ENCODE data around the gene CNOT10.
"Not testable (repeated sequence)": the region's sequence is repeated elsewhere in the genome, so short reads cannot be mapped to it uniquely, and the experiment has no call there.

CNOT10 gene

DNA sequence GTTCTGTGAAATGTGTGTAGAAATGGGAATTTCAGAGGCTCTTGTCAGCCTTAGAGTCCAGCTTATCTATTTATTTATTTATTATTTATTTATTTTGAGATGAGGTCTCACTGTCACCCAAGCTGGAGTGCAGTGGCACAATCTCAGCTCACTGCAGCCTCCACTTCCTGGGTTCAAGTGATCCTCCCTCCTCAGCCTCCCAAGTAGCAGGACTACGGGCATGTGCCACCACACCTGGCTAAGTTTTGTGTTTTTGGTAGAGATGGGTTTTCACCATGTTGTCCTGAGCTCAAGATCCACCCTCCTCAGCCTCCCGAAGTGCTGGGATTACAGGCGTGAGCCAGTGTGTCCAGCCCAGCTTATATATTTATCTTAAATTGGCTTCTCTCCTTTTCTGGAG, 11.5 kb downstream of the CNOT10 start:
- DNase-seq (ENCODE audit: low read depth) = no peak

DNA sequence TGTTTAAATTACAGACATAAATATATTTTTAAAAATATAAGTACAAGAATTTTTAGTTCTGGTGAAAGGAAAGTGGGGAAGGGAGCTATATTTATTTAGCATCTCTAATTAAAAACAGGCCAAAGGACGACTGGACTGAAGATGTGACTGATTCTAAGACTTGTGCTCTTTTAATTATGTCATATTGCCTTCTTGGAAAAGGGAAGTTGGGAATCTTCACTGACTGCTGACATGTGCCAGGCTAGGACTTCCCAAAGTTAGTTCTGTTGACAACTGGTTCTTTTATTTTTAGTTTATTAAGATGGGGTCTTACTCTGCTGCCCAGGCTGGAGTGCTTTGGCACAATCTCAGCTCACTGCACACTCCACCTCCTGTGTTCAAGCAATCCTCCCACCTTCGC, 13.5 kb downstream of the CNOT10 start:
- DNase-seq (ENCODE audit: low read depth) = no peak

DNA sequence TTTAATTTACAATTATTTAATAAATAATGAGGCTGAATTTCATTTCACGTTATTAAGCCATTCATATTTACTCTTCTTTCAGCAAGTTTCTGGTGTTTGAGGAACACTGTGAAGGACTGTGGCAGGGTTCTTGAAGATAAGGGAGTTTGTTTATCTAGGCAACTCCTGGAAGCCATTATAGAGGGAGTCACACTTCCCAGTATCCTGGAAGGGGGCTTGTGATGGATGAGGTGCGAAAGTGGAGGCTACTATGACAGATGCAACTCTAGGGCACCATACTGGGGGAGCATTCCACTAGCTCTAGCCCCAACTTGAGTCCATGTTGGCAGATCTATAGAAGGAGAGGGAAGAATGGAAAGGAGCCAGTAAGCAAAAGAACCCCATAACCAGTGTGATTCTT, 14.4 kb downstream of the CNOT10 start:
- no peak for DNase-seq (ENCODE audit: low read depth)

DNA sequence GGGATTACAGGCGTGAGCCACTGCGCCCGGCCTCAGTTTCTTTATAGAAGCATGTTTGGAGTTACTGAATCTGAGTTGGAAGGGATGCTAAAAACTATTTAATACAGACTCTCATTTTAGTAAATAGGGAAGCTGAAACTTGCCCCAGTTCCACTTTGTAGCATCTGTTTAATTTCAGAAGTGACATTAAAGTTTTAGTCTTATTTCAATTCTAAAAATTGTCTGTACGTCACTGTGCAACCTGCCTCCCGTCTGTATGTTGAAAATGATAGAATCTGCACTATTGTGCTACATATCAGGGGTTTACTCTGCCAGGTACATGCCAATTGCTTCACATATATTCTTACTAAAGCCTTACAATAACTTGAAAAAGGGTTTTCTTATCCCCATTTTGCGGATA, 15.3 kb downstream of the CNOT10 start:
- DNase-seq (ENCODE audit: low read depth) = no peak

DNA sequence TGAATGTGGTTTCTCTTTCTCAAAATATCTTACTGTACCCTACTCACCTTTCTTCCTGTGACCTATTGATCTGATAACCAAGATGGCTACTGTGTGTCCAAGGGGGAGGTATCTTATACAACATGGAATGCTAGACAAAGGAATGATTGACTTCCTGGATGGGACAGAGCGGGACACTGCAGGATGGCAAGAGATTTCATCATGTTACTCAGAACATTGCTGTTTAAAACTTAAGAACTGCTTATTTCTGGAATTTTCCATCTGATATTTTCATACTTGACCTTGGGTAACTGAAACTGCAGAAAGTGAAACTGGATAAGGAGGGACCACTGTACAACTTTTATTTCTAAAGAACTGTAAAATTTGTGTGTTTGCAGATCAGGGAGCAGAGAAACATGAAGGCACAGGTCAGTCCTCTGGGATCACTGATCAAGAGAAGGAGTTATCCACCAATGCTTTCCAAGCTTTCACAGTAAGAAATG, 18.5 kb downstream of the CNOT10 start:
- no peak for DNase-seq (ENCODE audit: low read depth)

DNA sequence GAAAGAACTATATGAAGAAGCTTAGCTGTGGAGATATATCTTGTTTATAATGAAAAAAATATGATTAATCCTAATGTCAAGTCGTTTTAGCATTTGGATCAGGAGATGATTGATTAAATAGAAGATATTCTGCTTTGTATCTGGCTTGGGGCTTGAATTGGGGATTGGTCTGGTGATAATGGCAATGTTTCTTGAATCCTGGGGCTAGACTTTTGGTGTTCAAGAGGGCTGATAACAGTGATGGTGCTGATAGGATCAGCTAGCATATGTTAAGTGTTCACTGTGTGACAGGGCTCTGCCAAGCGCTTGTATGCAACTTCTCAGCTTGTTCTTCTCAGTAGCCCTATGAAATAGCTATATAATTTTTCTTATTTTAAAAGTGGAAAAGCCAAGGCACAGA, 20.2 kb downstream of the CNOT10 start:
- DNase-seq (ENCODE audit: low read depth) = no peak

DNA sequence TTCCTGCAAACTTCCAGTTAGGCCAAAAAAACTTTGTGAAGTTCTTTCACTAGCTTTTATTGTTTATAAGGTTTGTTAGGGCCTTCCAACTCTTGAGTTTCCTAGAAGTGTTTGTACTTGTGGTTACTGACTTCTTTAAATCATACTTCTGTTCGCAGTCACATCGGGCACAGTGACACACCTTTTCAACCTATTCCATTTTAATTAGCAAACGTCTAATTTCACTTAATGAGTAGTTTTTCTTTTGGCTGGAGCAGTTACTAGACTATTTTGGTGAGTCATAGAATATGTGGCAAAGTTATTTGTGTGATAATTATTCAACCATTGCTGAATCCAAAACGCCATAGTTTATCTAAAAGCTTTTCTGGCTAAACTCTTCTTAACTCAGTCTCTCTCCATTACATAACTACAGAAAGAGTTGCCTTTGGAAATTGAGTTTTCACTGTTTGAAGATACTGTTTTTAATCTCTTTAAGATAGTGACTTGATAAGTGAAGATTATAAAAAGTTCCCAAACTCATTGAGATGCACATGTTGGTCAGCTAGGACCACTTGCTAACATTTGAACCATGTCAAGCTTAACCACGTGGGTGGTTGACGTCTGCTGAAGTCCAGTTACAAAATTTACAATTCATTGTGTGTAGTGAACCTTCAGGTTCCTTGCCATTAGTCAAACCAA, 21.5 kb downstream of the CNOT10 start:
- no peak for DNase-seq (ENCODE audit: low read depth)

DNA sequence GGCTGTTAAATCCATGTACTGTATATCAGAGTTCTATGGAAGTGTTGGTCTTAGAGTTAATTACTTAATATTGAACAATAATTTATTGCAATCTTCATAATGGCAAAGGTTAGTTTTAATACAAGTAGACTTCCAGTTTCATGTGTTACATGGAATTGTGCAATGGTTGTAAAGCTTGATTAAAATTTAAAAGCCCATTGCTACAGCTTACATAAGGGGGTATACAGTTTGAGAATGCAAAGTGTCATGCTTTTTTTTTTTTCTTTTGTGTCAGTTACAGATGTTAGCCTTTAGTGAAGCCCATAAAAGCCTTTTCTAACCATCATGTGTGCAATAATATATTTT, 22.0 kb downstream of the CNOT10 start:
- DNase-seq (ENCODE audit: low read depth) = no peak

DNA sequence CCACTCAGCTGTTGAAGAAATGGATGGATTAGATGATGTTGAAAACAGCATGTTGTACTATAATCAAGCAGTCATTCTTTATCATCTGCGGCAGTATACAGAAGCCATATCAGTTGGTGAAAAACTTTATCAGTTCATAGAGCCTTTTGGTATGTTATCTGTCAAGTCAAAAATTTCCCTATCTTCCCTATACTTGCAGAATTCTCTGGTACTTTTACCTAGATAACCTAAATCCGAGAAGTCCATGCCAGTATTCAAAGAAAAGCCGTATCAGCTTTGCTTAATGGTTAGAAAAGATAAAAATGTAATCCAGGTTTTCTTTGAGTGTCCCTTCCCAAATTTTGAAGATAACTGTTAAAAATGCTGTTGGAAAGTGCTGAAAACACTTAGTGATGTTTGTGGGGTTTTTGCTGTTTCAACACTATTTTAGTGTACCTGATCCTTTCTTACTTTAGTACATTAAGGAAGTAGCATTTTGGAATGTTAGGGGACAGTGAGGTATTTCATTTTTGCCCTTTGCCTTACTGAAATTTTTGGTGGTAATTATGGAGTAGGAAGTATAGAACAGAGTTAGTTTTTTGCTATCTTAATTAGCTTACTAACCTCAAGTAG, 23.8 kb downstream of the CNOT10 start:
- DNase-seq (ENCODE audit: low read depth) = no peak

DNA sequence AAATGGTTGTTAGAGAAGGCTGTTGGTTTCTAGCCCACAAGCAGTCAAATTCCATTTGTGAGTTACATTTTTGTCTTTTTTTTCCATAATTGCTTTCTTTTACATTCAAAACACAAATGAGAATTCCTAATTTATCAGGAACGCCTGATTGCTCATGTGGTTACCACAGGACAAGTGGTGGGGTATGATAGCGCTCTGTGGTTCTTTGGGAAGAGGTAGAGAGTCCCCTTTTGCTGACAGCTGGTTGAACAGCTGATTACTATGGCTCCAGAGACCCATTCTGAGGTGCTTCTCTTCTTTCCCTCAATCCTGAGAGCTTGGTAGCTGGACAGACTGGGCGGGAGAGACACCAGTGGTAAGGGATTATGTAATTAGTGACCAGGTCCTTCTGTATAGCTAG, 24.4 kb downstream of the CNOT10 start:
- no peak for DNase-seq (ENCODE audit: low read depth)

DNA sequence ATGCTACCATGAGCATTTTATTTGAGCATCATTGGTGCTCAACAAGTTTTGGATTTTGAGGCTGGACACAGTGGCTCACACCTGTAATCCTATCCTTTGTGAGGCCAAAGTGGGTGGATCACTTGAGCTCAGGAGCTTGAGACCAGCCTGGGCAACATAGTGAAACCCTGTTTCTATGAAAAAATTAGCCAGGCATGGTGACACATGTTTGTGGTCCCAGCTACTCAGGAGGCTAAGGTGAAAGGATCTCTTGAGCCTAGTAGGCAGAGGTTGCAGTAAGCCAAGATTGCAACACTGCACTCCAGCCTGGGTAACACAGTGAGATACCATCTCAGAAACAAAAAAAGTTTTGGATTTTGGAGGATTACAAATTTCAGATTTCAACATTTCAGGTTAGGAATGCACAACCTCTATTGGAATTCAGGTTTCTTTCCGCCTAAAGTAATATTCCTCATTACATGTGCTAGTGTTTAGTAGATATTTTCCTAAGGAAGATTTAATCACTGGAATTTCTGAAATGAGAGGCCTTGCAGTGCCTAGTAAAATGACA, 27.6 kb downstream of the CNOT10 start:
- no peak for DNase-seq (ENCODE audit: low read depth)

DNA sequence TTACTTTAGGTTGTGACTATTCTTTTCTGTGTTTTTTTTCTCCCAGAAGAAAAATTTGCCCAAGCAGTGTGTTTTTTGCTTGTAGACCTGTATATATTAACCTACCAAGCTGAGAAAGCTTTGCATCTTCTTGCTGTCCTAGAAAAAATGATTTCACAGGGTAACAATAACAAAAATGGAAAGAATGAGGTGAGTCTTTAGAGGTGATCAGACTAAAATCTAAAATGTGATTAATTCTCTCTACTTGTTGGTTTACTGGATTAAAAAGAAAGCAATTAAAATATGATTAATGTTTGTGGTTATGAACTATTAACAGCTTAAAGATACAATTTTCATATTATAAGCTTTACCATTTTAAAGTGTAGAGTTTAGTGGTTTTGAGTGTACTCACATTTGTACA, 28.2 kb downstream of the CNOT10 start:
- no peak for DNase-seq (ENCODE audit: low read depth)

DNA sequence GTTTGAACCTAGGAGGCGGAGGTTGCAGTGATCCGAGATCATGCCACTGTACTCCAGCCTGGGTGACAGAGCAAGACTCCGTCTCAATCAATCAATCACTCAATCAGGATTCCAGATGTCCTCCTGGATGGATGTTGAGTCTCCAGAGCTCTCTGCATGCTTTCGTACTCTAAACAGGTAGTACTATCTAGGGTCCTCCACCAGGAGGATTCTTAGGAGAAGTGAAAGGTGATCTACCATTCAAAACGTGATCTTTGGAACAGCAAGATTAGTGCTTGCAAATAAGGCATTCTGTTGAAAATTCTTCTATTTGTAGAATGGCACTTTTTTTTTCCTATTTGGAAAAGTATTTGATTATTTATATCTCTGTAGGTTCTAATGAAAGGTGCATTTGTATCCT, 34.3 kb downstream of the CNOT10 start:
- DNase-seq (ENCODE audit: low read depth) = no peak

DNA sequence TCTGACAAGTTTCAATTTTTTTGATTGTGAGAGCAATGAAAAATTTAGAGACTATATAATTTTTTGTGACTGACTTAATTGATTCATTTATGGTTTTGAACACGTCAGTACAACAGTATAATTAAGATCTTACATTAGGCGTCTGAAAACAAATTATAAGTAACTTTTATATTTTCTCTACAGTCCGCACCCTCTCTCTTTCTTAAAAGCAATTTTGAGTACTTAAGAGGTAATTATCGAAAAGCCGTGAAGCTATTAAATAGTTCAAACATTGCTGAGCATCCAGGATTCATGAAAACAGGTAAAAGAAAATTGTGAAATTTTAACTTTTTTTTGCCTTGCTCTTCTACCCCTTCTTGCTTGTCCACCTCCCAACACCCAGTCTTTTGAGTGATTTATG, 34.9 kb downstream of the CNOT10 start:
- DNase-seq (ENCODE audit: low read depth) = no peak

DNA sequence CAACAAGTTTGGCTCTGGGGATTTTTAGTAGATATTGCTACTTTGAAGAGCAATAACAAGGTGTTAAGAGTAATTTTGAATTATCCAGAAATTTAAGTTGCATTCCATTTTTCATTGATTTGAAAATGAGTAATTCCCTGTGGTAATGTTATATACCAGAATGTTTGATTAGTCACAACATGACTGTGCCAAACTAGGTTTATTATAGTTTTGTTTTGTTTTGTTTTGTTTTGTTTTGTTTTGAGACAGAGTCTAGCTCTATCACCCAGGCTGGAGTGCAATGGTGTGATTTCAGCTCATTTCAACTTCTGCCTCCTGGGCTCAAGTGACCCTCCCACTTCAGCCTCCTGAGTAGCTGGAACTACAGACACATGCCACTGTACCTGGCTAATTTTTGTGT, 40.7 kb downstream of the CNOT10 start:
- no peak for DNase-seq (ENCODE audit: low read depth)

DNA sequence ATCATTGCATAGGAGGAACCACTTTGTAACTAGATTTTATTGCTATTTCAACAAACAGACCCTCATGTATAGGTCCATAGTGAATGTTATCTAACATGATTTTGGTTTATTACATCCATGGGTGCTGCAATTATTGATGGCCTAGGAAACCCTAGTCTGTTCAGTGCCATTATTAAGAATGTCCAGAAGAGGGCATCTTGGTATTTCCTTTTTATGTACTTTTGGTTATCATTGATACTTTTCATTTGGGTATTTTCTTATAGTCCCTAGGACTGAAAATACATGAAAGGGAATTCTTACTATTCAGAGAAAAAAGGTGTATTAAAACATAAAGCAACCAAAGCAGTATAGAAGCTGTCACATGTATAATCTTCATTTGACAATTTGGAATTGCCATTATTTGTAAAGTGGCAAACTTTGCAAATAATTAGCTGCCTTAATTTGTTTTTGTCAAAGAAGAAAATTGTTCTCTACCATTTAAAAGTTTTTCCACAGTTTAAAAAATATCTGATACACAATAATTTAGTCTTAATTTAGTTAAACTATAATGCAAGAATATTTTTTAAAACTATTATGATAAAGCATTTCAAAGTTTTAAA, 48.7 kb downstream of the CNOT10 start:
- no peak for DNase-seq (ENCODE audit: low read depth)

DNA sequence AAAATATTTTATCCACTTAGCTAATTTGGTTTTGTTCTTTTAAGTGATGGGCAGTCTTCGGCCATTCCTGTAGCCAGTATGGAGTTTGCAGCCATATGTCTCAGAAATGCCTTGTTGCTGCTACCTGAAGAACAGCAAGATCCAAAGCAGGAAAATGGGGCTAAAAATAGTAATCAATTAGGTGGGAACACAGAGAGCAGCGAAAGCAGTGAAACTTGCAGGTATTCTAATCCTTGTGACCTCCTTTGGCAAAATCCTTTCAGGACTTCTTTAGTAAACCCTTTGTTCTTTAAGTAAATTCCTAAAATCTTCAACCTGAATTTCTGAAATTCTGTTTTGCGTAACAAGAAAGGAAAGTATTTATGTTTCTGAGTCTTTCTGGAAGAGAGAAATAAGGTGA, 49.8 kb downstream of the CNOT10 start:
- DNase-seq (ENCODE audit: low read depth) = no peak

DNA sequence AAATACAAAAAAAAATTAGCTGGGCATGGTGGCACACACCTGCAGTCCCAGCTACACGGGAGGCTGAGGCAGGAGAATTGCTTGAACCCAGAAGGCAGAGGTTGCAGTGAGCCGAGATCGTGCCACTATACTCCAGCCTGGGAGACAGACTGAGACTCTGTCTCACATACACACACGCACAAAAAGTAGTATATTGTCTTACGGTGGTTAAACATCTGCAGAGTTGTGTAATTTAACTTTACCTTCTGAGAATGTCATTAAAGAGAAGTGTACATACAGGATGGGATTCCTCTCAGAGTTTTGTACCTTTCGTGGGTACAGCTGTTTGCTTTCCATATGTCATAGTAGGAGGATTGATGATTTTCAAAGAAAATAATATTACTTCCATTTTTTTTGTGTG, 58.5 kb downstream of the CNOT10 start:
- DNase-seq (ENCODE audit: low read depth) = not testable (repeated sequence)

DNA sequence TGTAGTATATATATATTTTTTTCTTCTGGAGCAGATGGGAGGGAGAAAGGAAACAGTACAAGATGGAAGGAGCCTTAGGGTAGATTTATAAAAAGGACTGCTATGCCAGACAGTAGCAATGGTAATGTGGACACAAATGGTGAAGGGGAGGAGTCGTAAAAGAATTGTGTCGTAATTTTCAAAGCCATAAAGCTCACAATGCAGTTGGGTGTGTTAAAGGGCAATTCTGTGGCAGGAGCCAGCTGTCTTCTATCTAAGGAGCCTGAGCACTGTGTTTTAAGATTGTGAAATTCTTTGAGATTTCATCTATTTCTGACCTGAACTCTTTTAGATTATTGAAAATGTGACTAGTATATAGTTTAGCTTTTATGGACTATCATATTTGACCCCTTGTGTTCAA, 58.9 kb downstream of the CNOT10 start:
- DNase-seq (ENCODE audit: low read depth) = no peak

DNA sequence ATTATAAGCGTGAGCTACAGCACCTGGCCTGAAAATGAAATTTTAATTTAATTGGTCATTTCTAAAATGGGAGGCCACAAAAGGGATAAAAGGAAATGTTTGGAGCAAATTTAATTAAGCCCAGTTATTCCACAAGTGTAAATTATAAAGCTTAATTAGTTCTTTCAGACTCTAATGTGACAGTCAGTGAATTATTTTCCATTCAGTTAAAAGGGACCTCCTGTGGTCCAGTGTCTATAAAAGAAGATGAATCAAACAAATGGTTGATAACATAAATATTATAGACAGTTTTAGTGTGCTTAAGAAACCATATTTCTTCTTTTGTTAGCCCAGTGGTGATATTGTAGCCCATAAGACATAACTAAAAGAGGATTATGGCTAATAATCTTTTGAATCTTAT, 66.4 kb downstream of the CNOT10 start:
- no peak for DNase-seq (ENCODE audit: low read depth)

DNA sequence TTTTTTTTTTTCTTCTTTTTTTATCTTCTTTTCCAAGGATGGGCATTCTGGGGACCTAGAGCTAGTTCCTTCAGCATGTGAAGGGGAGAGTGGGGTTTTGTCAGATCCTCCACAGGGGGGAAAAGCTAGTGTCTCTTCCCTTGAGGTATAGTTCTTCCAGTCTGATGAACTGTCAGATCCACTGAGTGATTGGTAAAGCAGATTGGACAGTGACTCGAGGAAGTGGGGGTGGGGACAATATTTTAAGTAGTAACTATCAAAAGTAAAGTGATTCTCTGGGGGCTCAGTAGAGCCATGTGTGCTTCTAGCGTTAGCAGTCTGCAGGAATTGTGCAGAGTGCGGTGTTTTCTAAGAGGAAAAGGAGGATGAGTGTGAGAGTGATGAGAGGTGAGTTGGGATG, 70.8 kb downstream of the CNOT10 start:
- DNase-seq (ENCODE audit: low read depth) = no peak

DNA sequence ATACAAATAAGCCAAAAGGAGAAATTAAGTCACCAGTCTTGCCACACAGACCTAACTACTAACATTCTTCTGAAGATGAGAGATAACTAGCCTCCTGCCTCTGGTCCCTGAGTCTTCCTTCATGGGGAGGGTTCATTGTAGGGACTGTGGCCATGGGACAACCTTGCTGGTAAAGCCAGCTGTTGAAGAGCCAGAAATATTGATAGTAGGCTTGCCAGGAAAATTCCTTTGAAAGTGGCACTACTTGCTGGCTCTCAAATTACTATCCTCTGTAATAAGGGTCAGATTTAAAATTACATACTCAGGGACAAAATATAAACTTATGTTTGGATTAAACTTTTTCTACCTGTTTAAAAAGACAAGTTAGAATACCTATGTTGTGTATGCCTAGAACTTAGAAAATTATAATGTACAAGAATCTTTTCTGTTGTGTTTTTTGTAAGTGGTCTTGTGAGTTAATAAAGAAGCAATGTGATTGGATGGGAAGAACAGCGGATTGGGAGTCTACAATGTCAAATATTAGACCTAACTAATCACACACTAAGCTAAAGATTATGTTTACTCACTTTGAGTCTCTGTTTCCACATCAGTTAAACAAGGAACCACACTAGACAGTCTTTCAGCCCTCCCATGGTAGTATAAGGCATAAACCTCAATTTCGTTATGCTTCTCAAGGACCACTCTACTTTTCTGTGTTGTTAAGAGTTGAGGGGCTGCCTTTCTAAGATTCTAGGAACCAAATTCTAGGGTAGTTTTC, 72.8 kb downstream of the CNOT10 start:
- no peak for DNase-seq (ENCODE audit: low read depth)

DNA sequence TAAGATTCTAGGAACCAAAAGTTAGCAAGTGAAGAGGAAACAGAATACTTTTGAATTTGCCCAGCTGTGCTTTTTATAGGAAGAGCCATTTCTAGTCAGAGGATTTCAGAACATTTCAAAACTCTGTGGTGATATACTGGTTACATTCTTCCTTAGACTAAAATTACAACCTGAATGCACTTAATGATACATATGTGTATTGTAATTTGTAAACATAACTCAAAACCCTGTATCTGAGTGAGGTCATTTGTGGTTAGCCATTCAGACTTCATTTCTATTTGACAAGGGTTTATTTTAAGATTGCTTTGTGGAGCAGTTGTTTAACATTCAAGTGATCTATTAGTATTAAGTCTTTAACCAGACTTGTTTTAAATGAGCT, 73.4 kb downstream of the CNOT10 start:
- DNase-seq (ENCODE audit: low read depth) = no peak
